HEK293 (cell line): ENCODE data around the gene SRPK1.

Experiments
- CTCF ChIA-PET: fragments of 350-600 bp; formaldehyde crosslinking; extraction: SDS; loops from one replicate; lab custom pipeline; 2021; ENCODE audit warnings: antibody characterized with exemption; lab: Yijun Ruan, JAX
- POLR2A ChIA-PET: fragments of 300-600 bp; formaldehyde crosslinking; extraction: SDS; loops from one replicate; lab custom pipeline; 2020; ENCODE audit warnings: antibody characterized with exemption, inconsistent platforms; lab: Yijun Ruan, JAX
- H3K27ac ChIP-seq: fragments of 200-500 bp; sonication (Bioruptor generic); 2 replicates; pipeline ENCODE4 v1.5.1; 2014; ENCODE audit warnings: low read depth, low read length, control low read depth, inconsistent platforms; ENCODE audit errors: extremely low read depth
- H3K36me3 ChIP-seq, 2 experiments: fragments of 200-500 bp in 1 of 2; sonication (Bioruptor generic) in 1 of 2; 1 replicate in 1 of 2; 2 replicates in 1 of 2; pipeline ENCODE4 v1.5.1; 2014 to 2017; ENCODE audit warnings: inconsistent platforms in 2 of 2, low read length in 2 of 2; ENCODE audit not compliant: control insufficient read depth in 2 of 2, insufficient read depth in 1 of 2
- H3K4me1 ChIP-seq: fragments of 200-500 bp; sonication (Bioruptor generic); 2 replicates; pipeline ENCODE4 v1.5.1; 2014; ENCODE audit warnings: mild to moderate bottlenecking, low read length, inconsistent platforms; ENCODE audit not compliant: control insufficient read depth, insufficient read depth
- H3K4me3 ChIP-seq: 2 replicates; pipeline ENCODE4 v1.5.1; 2011; ENCODE audit warnings: low read depth, mild to moderate bottlenecking, control low read depth, low read length, moderate library complexity
- H3K9me3 ChIP-seq: fragments of 200-500 bp; sonication (Bioruptor generic); 2 replicates; pipeline ENCODE4 v1.5.1; 2014; ENCODE audit warnings: low read depth, low read length, inconsistent platforms; ENCODE audit not compliant: control insufficient read depth, insufficient read depth
- KLF7 ChIP-seq: fragments of 450-650 bp; formaldehyde crosslinking; IDR thresholded peaks from 2 replicates; pipeline ENCODE4 v1.5.1; 2016; ENCODE audit warnings: missing biosample characterization, missing genetic modification characterization, borderline replicate concordance
- SALL2 ChIP-seq: fragments of 450-650 bp; formaldehyde crosslinking; IDR thresholded peaks from 2 replicates; pipeline ENCODE4 v1.5.0; 2017; ENCODE audit warnings: missing biosample characterization, mild to moderate bottlenecking, missing genetic modification characterization, borderline replicate concordance
- SCRT1 ChIP-seq: fragments of 450-650 bp; formaldehyde crosslinking; IDR thresholded peaks from 2 replicates; pipeline ENCODE4 v1.5.1; 2016; ENCODE audit warnings: missing biosample characterization, missing genetic modification characterization, borderline replicate concordance
- SP3 ChIP-seq: fragments of 450-650 bp; formaldehyde crosslinking; IDR thresholded peaks from 2 replicates; pipeline ENCODE4 v1.5.1; 2016; ENCODE audit warnings: missing biosample characterization, missing genetic modification characterization
- ZFP3 ChIP-seq: fragments of 450-650 bp; formaldehyde crosslinking; IDR thresholded peaks from 2 replicates; pipeline ENCODE4 v1.5.1; 2016; ENCODE audit warnings: low read depth, missing biosample characterization, missing genetic modification characterization
- ZIC2 ChIP-seq: fragments of 450-650 bp; formaldehyde crosslinking; IDR thresholded peaks from 2 replicates; pipeline ENCODE4 v1.5.1; 2016; ENCODE audit warnings: missing biosample characterization, missing genetic modification characterization
- ZNF112 ChIP-seq: fragments of 450-650 bp; formaldehyde crosslinking; IDR thresholded peaks from 2 replicates; pipeline ENCODE4 v1.5.0; 2017; ENCODE audit warnings: missing biosample characterization, missing genetic modification characterization
- ZNF146 ChIP-seq: fragments of 450-650 bp; formaldehyde crosslinking; IDR thresholded peaks from 2 replicates; pipeline ENCODE4 v1.5.1; 2016; ENCODE audit warnings: missing biosample characterization, missing genetic modification characterization
- ZNF155 ChIP-seq: fragments of 450-650 bp; formaldehyde crosslinking; IDR thresholded peaks from 2 replicates; pipeline ENCODE4 v1.5.1; 2016; ENCODE audit warnings: missing biosample characterization, missing genetic modification characterization
- ZNF184 ChIP-seq: fragments of 450-650 bp; IDR thresholded peaks from 2 replicates; pipeline ENCODE4 v1.5.1; 2018; ENCODE audit warnings: missing biosample characterization, mild to moderate bottlenecking, missing genetic modification characterization
- ZNF19 ChIP-seq: fragments of 450-650 bp; formaldehyde crosslinking; IDR thresholded peaks from 2 replicates; pipeline ENCODE4; 2016; ENCODE audit warnings: missing biosample characterization, missing genetic modification characterization, low read depth
- ZNF391 ChIP-seq: fragments of 450-650 bp; formaldehyde crosslinking; IDR thresholded peaks from 2 replicates; pipeline ENCODE4 v1.5.1; 2016; ENCODE audit warnings: low read depth, missing biosample characterization, missing genetic modification characterization, borderline replicate concordance
- ZNF558 ChIP-seq: fragments of 450-650 bp; formaldehyde crosslinking; IDR thresholded peaks from 2 replicates; pipeline ENCODE4 v1.5.1; 2016; ENCODE audit warnings: missing biosample characterization, missing genetic modification characterization
- ZNF654 ChIP-seq: fragments of 450-650 bp; formaldehyde crosslinking; IDR thresholded peaks from 2 replicates; pipeline ENCODE4 v1.5.1; 2016; ENCODE audit warnings: low read depth, missing biosample characterization, missing genetic modification characterization
- ZNF658 ChIP-seq: fragments of 450-650 bp; formaldehyde crosslinking; IDR thresholded peaks from 2 replicates; pipeline ENCODE4; 2016; ENCODE audit warnings: missing biosample characterization, missing genetic modification characterization
- ZNF785 ChIP-seq: fragments of 450-650 bp; formaldehyde crosslinking; IDR thresholded peaks from 2 replicates; pipeline ENCODE4 v1.5.1; 2016; ENCODE audit warnings: missing biosample characterization, missing genetic modification characterization
- ZNF830 ChIP-seq: fragments of 450-650 bp; IDR thresholded peaks from 2 replicates; pipeline ENCODE4 v1.5.0; 2018; ENCODE audit warnings: missing biosample characterization, missing genetic modification characterization, low read depth, mild to moderate bottlenecking, moderate library complexity
- ZXDB ChIP-seq: fragments of 450-650 bp; formaldehyde crosslinking; IDR thresholded peaks from 2 replicates; pipeline ENCODE4 v1.5.1; 2016; ENCODE audit warnings: missing biosample characterization, missing genetic modification characterization
- TF ChIP-seq, protein P1 (sequence below): fragments of 450-650 bp; formaldehyde crosslinking; IDR thresholded peaks from 2 replicates; pipeline ENCODE4 v1.5.1; 2016; ENCODE audit warnings: missing biosample characterization, missing genetic modification characterization, borderline replicate concordance
- TF ChIP-seq, protein P2 (sequence below): fragments of 450-650 bp; formaldehyde crosslinking; IDR thresholded peaks from 2 replicates; pipeline ENCODE4 v1.5.1; 2016; ENCODE audit warnings: missing biosample characterization, missing genetic modification characterization

SRPK1 gene

DNA sequence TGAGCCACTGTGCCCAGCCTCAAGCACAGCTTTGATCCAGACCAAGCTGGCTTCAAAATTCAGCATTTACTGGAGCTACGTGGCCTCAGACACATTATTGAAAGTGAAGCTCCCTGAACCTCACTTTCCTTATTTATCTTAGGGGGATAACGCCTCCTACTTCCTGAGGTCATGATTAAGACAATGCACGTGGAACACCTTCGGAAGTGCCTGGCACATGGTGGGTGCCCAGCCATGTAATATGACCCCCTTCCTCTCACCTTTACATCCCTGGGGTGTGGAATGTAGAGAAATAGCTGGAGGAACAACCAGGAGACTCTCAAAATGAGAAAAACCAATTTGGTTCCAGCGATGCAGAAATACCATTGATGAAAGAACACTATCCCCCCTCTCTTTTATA is 122.2 kb downstream of the SRPK1 start (continued):
- TF ChIP-seq, protein P1, sequence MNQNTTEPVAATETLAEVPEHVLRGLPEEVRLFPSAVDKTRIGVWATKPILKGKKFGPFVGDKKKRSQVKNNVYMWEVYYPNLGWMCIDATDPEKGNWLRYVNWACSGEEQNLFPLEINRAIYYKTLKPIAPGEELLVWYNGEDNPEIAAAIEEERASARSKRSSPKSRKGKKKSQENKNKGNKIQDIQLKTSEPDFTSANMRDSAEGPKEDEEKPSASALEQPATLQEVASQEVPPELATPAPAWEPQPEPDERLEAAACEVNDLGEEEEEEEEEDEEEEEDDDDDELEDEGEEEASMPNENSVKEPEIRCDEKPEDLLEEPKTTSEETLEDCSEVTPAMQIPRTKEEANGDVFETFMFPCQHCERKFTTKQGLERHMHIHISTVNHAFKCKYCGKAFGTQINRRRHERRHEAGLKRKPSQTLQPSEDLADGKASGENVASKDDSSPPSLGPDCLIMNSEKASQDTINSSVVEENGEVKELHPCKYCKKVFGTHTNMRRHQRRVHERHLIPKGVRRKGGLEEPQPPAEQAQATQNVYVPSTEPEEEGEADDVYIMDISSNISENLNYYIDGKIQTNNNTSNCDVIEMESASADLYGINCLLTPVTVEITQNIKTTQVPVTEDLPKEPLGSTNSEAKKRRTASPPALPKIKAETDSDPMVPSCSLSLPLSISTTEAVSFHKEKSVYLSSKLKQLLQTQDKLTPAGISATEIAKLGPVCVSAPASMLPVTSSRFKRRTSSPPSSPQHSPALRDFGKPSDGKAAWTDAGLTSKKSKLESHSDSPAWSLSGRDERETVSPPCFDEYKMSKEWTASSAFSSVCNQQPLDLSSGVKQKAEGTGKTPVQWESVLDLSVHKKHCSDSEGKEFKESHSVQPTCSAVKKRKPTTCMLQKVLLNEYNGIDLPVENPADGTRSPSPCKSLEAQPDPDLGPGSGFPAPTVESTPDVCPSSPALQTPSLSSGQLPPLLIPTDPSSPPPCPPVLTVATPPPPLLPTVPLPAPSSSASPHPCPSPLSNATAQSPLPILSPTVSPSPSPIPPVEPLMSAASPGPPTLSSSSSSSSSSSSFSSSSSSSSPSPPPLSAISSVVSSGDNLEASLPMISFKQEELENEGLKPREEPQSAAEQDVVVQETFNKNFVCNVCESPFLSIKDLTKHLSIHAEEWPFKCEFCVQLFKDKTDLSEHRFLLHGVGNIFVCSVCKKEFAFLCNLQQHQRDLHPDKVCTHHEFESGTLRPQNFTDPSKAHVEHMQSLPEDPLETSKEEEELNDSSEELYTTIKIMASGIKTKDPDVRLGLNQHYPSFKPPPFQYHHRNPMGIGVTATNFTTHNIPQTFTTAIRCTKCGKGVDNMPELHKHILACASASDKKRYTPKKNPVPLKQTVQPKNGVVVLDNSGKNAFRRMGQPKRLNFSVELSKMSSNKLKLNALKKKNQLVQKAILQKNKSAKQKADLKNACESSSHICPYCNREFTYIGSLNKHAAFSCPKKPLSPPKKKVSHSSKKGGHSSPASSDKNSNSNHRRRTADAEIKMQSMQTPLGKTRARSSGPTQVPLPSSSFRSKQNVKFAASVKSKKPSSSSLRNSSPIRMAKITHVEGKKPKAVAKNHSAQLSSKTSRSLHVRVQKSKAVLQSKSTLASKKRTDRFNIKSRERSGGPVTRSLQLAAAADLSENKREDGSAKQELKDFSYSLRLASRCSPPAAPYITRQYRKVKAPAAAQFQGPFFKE (tag by site-specific recombination): no peak
- TF ChIP-seq ZNF830: no peak
- no peak for TF ChIP-seq ZNF391
- TF ChIP-seq, all 188 proteins: peak for 0

DNA sequence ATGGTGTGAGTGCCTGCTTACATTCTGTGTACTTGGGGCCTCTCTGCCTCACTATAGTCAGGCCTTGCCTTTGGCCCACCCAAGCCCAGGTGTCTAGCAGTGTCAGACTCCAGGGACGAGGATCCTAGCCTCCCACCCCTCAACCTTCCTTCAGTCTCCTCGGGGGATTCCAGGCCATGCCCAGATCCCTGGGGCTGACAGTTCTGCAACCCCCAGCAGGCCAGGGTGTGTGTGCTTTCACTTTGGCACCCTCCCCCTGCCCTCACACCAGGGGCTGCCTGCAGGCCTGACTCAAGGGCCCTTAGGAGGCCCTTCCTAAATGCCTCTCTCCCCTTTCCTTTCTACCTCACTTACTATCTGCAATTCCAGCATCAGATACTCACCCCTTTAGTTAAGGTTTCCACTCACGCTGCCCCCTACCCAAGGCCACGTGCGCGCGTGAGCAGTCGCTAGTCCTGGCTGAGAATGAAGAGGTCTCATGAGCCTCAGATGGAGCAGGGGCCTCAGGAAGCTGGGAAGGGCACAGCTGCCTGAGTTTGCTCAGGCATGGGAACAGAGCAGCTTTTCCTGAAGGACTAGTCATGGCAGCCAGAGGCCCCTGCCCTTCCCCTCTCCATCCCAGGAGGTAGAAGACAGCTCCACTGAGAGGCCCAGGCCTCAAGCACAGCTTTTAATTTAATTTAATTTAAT is 122.9 kb downstream of the SRPK1 start:
- H3K36me3 ChIP-seq: no peaks in the 10 kb centered on the region
- no peaks in the 10 kb centered on the region for H3K9me3 ChIP-seq
- no peak for TF ChIP-seq ZNF658 (tag by site-specific recombination)
- TF ChIP-seq ZXDB (tag by site-specific recombination): no peak
- TF ChIP-seq ZNF19 (tag by site-specific recombination): no peak
- TF ChIP-seq SP3 (tag by site-specific recombination): no peak
- TF ChIP-seq ZNF785 (tag by site-specific recombination): no peak
- peak; percentile 71 for TF ChIP-seq ZIC2 (tag by site-specific recombination)
- TF ChIP-seq ZNF830: no peak
- no peak overlapping the region for H3K4me3 ChIP-seq
- ChIA-PET POLR2A (no interaction called here), CTCF (interaction anchor here (1.0 kb wide), 1 partner anchor 297 kb away, joined by 3 read pairs; no protein-coding TSS in a partner anchor)
- H3K27ac ChIP-seq: no peak overlapping the region
- H3K4me1 ChIP-seq: no peaks in the 10 kb centered on the region

DNA sequence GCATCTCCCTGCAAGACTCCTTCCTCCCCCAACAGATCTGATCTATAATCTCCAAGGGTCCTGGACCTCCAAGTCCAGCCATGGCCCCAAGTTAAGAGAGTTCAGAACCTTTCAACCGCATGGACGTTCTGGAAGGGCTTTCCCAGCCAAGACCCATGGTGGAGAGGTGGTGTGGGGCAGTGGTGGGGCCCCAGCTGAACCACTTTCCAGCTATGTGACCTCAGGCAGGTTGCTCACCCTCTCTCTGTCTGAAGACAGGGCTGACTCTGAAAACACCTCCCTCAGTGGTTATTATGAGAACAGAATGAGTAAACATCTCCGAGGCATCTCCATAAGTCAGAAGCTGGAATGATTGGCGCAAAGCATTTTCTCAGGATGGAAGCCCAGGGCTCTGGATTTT is 124.7 kb downstream of the SRPK1 start:
- Histone ChIP-seq H3K36me3 (no peaks in the 10 kb centered on the region), H3K9me3 (no peaks in the 10 kb centered on the region), H3K4me3 (no peak overlapping the region), H3K4me1 (no peaks in the 10 kb centered on the region), H3K27ac (no peak overlapping the region)
- ChIA-PET CTCF (interaction anchor here (0.7 to 0.9 kb wide), 4 partner anchors 60 to 423 kb away, joined by 3 to 5 read pairs (median 4); partner anchors contain the start of gene ARMC12), POLR2A (no interaction called here)
- no peak for TF ChIP-seq SALL2 (tag by site-specific recombination)
- no peak for TF ChIP-seq ZNF654 (tag by site-specific recombination)
- TF ChIP-seq ZFP3 (tag by site-specific recombination): no peak
- TF ChIP-seq ZNF112 (tag by site-specific recombination): no peak
- TF ChIP-seq ZNF19 (tag by site-specific recombination): no peak
- no peak for TF ChIP-seq ZNF155 (tag by site-specific recombination)
- TF ChIP-seq KLF7: no peak
- no peak for TF ChIP-seq ZNF558 (tag by site-specific recombination)
- TF ChIP-seq, protein P2, sequence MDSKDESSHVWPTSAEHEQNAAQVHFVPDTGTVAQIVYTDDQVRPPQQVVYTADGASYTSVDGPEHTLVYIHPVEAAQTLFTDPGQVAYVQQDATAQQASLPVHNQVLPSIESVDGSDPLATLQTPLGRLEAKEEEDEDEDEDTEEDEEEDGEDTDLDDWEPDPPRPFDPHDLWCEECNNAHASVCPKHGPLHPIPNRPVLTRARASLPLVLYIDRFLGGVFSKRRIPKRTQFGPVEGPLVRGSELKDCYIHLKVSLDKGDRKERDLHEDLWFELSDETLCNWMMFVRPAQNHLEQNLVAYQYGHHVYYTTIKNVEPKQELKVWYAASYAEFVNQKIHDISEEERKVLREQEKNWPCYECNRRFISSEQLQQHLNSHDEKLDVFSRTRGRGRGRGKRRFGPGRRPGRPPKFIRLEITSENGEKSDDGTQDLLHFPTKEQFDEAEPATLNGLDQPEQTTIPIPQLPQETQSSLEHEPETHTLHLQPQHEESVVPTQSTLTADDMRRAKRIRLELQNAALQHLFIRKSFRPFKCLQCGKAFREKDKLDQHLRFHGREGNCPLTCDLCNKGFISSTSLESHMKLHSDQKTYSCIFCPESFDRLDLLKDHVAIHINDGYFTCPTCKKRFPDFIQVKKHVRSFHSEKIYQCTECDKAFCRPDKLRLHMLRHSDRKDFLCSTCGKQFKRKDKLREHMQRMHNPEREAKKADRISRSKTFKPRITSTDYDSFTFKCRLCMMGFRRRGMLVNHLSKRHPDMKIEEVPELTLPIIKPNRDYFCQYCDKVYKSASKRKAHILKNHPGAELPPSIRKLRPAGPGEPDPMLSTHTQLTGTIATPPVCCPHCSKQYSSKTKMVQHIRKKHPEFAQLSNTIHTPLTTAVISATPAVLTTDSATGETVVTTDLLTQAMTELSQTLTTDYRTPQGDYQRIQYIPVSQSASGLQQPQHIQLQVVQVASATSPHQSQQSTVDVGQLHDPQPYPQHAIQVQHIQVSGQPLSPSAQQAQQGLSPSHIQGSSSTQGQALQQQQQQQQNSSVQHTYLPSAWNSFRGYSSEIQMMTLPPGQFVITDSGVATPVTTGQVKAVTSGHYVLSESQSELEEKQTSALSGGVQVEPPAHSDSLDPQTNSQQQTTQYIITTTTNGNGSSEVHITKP (tag by site-specific recombination): no peak
- no peak for TF ChIP-seq ZNF146 (tag by site-specific recombination)
- TF ChIP-seq SCRT1 (tag by site-specific recombination): no peak
- TF ChIP-seq ZNF184 (tag by site-specific recombination): no peak
